Endometrium (tissue), 2 donors: ENCODE results near the gene AK3.
"Not testable (repeated sequence)": the region's sequence is repeated elsewhere in the genome, so short reads cannot be mapped to it uniquely, and the experiment has no call there.

Source experiments
- FAIRE-seq: peaks from 2 replicates; lab custom pipeline; 2012; peaks lifted over from hg19 to GRCh38; lab: Jason Lieb, UNC
- donor health status: control.
- donor health status: control.

The AK3 gene

GRCh38 chr9:4740638-4741364, at the start of gene AK3:
Gene AK3 (minus strand): TSS chr9:4741202. CDS start chr9:4741087, 115 bp downstream.
- no peak for FAIRE-seq

GRCh38 chr9:4788703-4789102, 47.7 kb upstream of the AK3 start:
- no peak for FAIRE-seq

DNA sequence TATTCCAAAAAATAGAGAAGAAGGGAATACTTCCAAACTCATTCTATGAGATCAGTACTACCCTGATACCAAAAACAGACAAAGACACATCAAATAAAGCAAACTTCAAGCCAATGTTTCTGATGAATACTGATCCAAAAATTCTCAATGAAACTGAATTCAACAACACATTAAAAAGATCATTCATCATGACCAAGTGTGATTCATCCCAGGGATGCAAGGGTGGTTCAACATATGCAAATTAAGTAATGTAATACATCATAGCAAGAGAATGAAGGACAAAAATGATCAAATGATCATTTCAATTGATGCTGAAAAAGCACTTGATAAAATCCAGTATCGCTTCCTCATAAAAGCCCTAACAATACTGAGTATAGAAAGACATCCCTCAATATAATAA, 46.9 kb upstream of the AK3 start:
- FAIRE-seq: no peak

DNA sequence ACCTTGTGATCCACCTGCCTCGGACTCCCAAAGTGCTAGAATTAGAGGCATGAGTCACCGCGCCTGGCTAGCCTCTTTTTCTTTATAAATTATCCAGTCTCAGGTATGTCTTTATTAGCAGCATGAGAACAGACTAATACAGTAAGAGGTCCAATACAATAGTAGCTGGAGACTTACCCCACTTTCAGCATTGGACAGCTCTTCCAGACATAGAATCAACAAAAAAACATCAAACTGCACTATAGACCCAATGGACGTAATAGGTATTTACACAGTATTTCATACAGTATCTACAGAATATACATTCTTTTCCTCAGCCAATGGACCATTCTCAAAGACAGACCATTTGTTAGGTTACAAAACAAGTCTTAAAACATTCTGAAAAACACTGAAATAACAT, 45.6 kb upstream of the AK3 start:
- no peak for FAIRE-seq

DNA sequence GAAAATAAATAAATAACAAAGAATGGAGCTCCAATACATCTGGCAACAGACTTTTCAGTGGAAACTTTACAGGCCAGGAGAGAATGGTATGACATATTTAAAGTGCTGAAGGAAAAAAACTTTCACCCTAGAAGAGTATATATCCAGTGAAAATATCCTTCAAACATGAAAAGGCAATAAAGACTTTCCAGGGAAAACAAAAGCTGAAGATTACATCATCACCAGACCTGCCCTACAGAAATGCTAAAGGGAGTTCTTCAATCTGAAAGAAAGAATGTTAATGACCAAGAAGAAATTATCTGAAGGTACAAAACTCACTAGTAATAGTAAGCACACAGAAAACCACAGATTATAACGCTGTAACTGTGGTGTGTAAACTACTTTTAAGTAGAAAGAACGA, 43.4 kb upstream of the AK3 start:
- no peak for FAIRE-seq

GRCh38 chr9:4783191-4783590, 42.2 kb upstream of the AK3 start:
- not testable (repeated sequence) for FAIRE-seq

DNA sequence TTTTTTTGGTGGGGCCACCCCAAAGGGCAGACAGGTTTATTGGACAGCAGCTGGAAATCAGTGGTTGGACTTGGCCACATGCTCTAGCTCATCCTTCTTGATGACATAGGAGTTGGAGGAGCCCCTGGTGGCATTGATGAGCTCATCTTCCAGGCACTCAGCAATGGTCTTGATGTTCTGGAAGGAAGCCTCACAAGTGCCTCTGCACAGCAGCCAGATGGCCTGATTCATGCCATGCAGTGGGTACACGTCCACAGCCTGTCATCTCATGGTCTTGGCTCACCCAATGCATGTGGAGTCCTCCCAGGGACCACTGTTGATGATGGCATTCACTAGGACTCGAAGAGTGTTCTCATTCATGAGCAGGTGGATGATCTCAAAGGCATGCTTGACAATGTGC, 40.4 kb upstream of the AK3 start:
- FAIRE-seq: no peak

DNA sequence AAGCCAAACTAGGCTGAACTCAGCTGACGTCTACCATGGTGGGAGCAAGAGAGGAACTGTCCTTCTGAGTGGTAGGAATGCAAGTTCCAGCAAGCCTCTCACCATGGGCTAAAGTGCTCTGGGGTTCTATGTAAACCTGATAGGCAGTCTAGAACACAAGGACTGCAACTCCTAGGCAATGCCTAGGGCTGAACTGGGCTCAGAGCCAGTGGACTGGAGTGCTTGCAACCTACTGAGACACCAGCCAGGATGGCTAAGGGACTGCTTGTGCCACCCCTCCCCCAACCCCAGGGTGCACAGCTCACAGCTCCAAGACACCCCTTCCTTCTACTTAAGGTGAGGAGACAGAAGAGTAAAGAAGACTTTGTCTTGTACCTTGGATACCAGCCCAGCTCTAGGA, 39.6 kb upstream of the AK3 start:
- FAIRE-seq: no peak

DNA sequence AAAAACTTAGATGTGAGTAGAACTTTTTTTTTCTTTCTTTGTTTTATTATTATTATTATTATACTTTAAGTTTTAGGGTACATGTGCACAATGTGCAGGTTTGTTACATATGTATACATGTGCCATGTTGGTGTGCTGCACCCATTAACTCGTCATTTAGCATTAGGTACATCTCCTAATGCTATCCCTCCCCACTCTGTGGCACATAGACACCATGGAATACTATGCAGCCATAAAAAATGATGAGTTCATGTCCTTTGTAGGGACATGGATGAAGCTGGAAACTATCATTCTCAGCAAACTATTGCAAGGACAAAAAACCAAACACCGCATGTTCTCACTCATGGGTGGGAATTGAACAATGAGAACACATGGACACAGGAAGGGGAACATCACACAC, 34.0 kb upstream of the AK3 start:
- not testable (repeated sequence) for FAIRE-seq

GRCh38 chr9:4774209-4774608, 33.2 kb upstream of the AK3 start:
- no peak for FAIRE-seq

GRCh38 chr9:4771788-4772187, 30.8 kb upstream of the AK3 start:
- no peak for FAIRE-seq

DNA sequence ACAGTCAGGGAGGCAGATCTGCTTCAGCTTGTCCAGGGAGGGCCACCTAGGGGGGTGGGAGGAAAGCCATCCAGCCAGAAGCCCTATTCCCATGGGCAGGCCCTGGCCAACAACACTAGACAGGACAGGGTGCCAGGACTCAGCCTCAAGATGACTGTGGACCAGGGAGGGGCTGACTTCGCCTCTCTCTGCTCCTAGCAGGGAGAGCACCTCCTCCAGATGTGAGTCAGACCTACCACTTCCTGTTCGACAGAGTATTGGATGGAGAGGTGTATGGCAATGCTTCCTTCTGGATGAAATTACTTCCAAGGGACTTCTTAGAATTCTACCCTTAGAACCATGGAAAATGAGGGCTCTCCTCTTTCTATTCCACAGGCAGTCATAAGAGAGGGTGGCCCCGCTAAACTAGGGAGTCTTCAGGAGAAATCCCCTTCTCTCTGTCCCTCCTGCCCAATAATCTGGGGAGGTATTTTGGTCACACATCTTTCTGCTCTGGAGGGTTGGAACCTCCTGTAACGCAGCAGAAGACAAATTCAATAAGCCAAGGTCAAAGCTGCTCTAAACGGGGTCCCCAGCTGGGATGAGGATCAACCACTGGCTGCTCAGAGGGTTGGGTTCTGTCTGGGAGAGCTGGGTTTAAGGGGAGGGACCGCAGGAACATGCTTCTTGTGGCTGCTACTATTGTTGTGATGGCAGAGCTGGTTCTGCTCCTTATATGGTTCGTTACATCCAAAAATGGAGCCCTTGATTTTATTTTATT, 28.5 kb upstream of the AK3 start:
- no peak for FAIRE-seq

GRCh38 chr9:4768681-4769080, 27.7 kb upstream of the AK3 start:
- FAIRE-seq: no peak

DNA sequence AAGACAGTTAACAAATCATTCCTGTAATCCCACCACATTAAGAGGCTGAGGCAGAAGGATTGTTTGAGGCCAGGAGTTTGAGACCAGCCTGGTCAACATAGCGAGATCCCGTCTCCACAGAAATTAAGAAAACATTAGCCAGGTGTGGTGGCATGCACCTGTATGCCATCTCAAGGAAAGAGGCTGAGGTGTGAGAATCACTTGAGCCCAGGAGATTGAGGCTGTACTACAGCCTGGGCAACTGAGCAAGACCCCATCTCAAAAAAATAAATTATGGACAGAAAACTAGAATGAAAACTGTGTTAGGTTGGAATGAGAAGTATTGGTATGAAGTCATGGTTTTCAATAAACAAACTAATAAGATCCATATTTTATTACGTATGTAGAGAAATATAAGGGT, 23.0 kb upstream of the AK3 start:
- no peak for FAIRE-seq

GRCh38 chr9:4762886-4763541, 22.0 kb upstream of the AK3 start:
- FAIRE-seq: no peak

GRCh38 chr9:4762108-4762885, 21.3 kb upstream of the AK3 start:
- FAIRE-seq: no peak

- no peak for FAIRE-seq
These were observed 19.1 kb upstream of the AK3 start for GRCh38 chr9:4760122-4760521.

- FAIRE-seq: peak; percentile 37
These were observed 15.4 kb upstream of the AK3 start for GRCh38 chr9:4756420-4756819.

DNA sequence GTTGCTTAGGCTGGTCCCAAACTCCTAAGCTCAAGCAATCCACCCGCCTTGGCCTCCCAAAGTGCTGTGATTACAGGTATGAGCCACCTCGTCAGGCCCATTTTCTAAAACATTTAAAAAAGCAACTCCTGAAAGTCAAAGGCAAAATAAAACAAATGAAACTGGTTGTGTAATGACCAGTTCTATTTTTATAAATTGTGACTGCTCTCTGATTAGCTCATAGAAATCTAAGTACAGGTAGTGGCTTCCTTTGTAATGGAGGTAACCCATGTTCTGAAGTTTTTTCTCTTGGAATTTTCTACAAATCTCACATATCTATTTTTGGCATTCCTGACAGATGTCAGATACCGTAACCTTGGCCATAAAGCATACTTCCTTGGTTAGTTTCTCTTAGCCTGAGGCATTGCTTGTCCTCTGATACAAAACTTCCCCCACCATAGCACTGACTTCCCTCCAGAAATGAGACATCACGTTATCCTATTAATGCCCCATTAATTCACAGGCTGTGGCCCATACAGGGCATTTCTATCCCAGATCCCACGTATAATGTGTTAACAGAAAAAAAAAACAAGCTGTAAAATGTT, 14.1 kb upstream of the AK3 start:
- no peak for FAIRE-seq

DNA sequence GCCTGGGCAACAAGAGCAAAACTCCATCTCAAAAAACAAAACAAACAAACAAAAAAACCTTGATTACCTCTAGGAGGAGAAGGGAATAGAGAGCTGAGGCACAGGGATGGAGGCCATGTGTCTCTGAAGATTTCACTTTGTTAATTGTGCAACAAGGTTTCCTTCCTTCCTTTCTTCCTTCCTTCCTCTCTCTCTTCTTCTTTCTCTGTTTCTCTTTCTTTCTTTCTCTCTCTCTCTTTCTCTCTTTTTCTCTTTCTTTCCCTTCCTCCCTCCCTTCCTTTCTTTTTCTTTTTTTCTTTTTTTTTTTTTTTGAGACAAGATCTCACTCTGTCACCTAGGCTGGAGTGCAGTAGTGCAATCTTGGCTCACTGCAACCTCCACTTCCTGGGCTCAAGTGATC, 13.5 kb upstream of the AK3 start:
- FAIRE-seq: not testable (repeated sequence)

GRCh38 chr9:4750023-4750673, 9.1 kb upstream of the AK3 start:
- FAIRE-seq: peak; percentile 85

GRCh38 chr9:4748612-4749011, 7.6 kb upstream of the AK3 start:
- no peak for FAIRE-seq
